HG03025 (cell line): ENCODE measurements around the gene RNF186.
"Not testable (repeated sequence)": the region's sequence is repeated elsewhere in the genome, so short reads cannot be mapped to it uniquely, and the experiment has no call there.

Source experiments
- ATAC-seq: cut with Tn5 transposase; IDR thresholded peaks from one replicate; pipeline ENCODE4 v1.9.1; 2021; ENCODE audit warnings: mild to moderate bottlenecking, moderate library complexity; ENCODE audit not compliant: unreplicated experiment, low FRiP score

The RNF186 gene

GRCh38 chr1:19825298-19825697 lies 10.2 kb upstream of the RNF186 start:
- ATAC-seq, result no peak

- no peak for ATAC-seq
These were observed 9.5 kb upstream of the RNF186 start for GRCh38 chr1:19824541-19824940.

GRCh38 chr1:19824036-19824435 lies 9.0 kb upstream of the RNF186 start:
- ATAC-seq, result no peak

- ATAC-seq, result no peak
These were observed 4.6 kb upstream of the RNF186 start for GRCh38 chr1:19819701-19820100.

- no peak for ATAC-seq
These were observed 3.2 kb upstream of the RNF186 start for GRCh38 chr1:19818324-19818723.

- ATAC-seq, result no peak
These were observed 2.1 kb upstream of the RNF186 start for GRCh38 chr1:19817160-19817559.

- ATAC-seq, result not testable (repeated sequence)
These were observed 1.6 kb upstream of the RNF186 start for GRCh38 chr1:19816737-19817086.

- ATAC-seq, result no peak
These were observed 986 bp upstream of the RNF186 start for GRCh38 chr1:19815801-19816736.

GRCh38 chr1:19814244-19814661 lies 830 bp downstream of the RNF186 start:
- no peak for ATAC-seq

- ATAC-seq, result no peak
These were observed 1.5 kb downstream of the RNF186 start for GRCh38 chr1:19813643-19813960.

GRCh38 chr1:19812875-19813642 lies 2.0 kb downstream of the RNF186 start:
- ATAC-seq, result no peak

GRCh38 chr1:19811206-19811851 lies 3.8 kb downstream of the RNF186 start:
- ATAC-seq, result no peak

- ATAC-seq, result no peak
These were observed 5.9 kb downstream of the RNF186 start for GRCh38 chr1:19809044-19809750.

GRCh38 chr1:19808351-19808750 lies 6.7 kb downstream of the RNF186 start:
- no peak for ATAC-seq

- no peak for ATAC-seq
These were observed 10.2 kb downstream of the RNF186 start for GRCh38 chr1:19804831-19805251.

GRCh38 chr1:19802269-19802668 lies 12.8 kb downstream of the RNF186 start:
- no peak for ATAC-seq

GRCh38 chr1:19800076-19800804 lies 14.8 kb downstream of the RNF186 start:
- no peak for ATAC-seq

- no peak for ATAC-seq
These were observed 15.6 kb downstream of the RNF186 start, which contains the start of gene TMCO4 for GRCh38 chr1:19799230-19800075. TMCO4 (minus strand) TSS chr1:19799916; CDS start chr1:19780758, 19,158 bp downstream.
